ENCODE data around the gene SHPK. TPM values are rescaled to one million over a fixed set of nuclear protein-coding genes. Genes with fewer than 3 reads are reported as not detected.

SHPK gene
- total RNA-seq, 1 donor from 2014 or later, result 18.1 TPM

GRCh38 chr17:3641717-3642486 is 5.9 kb upstream of the SHPK start:
- peak; percentile 67 for DNase-seq (ENCODE audit: low read depth)
- TF ChIP-seq CTCF (conservative IDR thresholded peaks at IDR 0.05; ENCODE audit: low read depth, low read length), result no peak

GRCh38 chr17:3641014-3641413 is 5.0 kb upstream of the SHPK start:
- TF ChIP-seq CTCF (conservative IDR thresholded peaks at IDR 0.05; ENCODE audit: low read depth, low read length), result no peak
- H3K4me3 ChIP-seq (ENCODE audit: low read depth, low read length), result no peak overlapping the region
- DNase-seq (ENCODE audit: low read depth), result no peak

More at GRCh38 chr17:3641717-3642486, 5.9 kb upstream of the SHPK start:
- no peak overlapping the region for H3K4me3 ChIP-seq (ENCODE audit: low read depth, low read length)

- no peak for DNase-seq (ENCODE audit: low read depth)
- no peak for TF ChIP-seq CTCF (conservative IDR thresholded peaks at IDR 0.05; ENCODE audit: low read depth, low read length)
- H3K4me3 ChIP-seq (ENCODE audit: low read depth, low read length), result no peak overlapping the region
Observed at GRCh38 chr17:3639981-3640596, 4.0 kb upstream of the SHPK start.

GRCh38 chr17:3636908-3637373 is 891 bp upstream of the SHPK start:
- peak overlapping the region; percentile 96 for H3K4me3 ChIP-seq (ENCODE audit: low read depth, low read length)
- TF ChIP-seq CTCF (conservative IDR thresholded peaks at IDR 0.05; ENCODE audit: low read depth, low read length), result no peak
- no peak for DNase-seq (ENCODE audit: low read depth)

- H3K4me3 ChIP-seq (ENCODE audit: low read depth, low read length), result peak overlapping the region; percentile 96
- DNase-seq (ENCODE audit: low read depth), result peak; percentile 60
- TF ChIP-seq CTCF (conservative IDR thresholded peaks at IDR 0.05; ENCODE audit: low read depth, low read length), result no peak
Observed at GRCh38 chr17:3635474-3636153, 436 bp downstream of the SHPK start.

GRCh38 chr17:3632287-3632686 is 3.8 kb downstream of the SHPK start:
- TF ChIP-seq CTCF (conservative IDR thresholded peaks at IDR 0.05; ENCODE audit: low read depth, low read length), result no peak
- no peak overlapping the region for H3K4me3 ChIP-seq (ENCODE audit: low read depth, low read length)
- no peak for DNase-seq (ENCODE audit: low read depth)

Data from epithelial cell of proximal tubule (primary cell).